Neural cell (in vitro differentiated cells): Measurements from ENCODE around the gene KLHDC1. TPM values are rescaled to one million over a fixed set of nuclear protein-coding genes. Genes with fewer than 3 reads are reported as not detected.

ENCODE experiments used
- H2AFZ ChIP-seq: fragments of 200-600, 300-800 bp; sonication (generic), shearing (Covaris generic); 2 replicates; pipeline ENCODE4 v1.6.0; 2014; ENCODE audit warnings: low read depth, mild to moderate bottlenecking, antibody characterized with exemption, low read length, moderate library complexity
- H3F3A ChIP-seq: fragments of 200-600 bp; shearing (Covaris generic); 2 replicates; pipeline ENCODE4 v1.6.1; 2016; ENCODE audit warnings: mild to moderate bottlenecking, moderate library complexity, mixed read lengths, antibody characterized with exemption, low read length; ENCODE audit not compliant: insufficient read depth, poor library complexity, severe bottlenecking
- H3K27ac ChIP-seq: fragments of 200-600, 300-800 bp; sonication (generic), shearing (Covaris generic); 2 replicates; pipeline ENCODE4 v1.5.1; 2014; ENCODE audit warnings: mild to moderate bottlenecking, low read length, moderate library complexity
- H3K27me3 ChIP-seq: fragments of 300-800, 200-600 bp; sonication (generic), shearing (Covaris generic); 2 replicates; pipeline ENCODE4 v1.6.0; 2014; ENCODE audit warnings: mild to moderate bottlenecking, low read depth, low read length, moderate library complexity; ENCODE audit not compliant: insufficient read depth
- H3K36me3 ChIP-seq: fragments of 300-800, 200-600 bp; sonication (generic), shearing (Covaris generic); 2 replicates; pipeline ENCODE4 v1.5.1; 2014; ENCODE audit warnings: mild to moderate bottlenecking, antibody characterized with exemption, low read length, moderate library complexity; ENCODE audit not compliant: insufficient read depth
- H3K4me2 ChIP-seq: fragments of 300-800, 200-600 bp; sonication (generic), shearing (Covaris generic); 2 replicates; pipeline ENCODE4 v1.6.0; 2014; ENCODE audit warnings: mild to moderate bottlenecking, low read length
- H3K4me3 ChIP-seq: fragments of 300-800, 200-600 bp; sonication (generic), shearing (Covaris generic); 2 replicates; pipeline ENCODE4 v1.5.1; 2014; ENCODE audit warnings: mild to moderate bottlenecking, low read length, moderate library complexity
- H3K79me2 ChIP-seq: fragments of 200-600 bp; shearing (Covaris generic); replicated peaks from 2 replicates; pipeline ENCODE4 v1.6.0; 2014; ENCODE audit warnings: mild to moderate bottlenecking, low read length, moderate library complexity; ENCODE audit not compliant: insufficient read depth
- H3K9ac ChIP-seq: fragments of 300-800, 200-600 bp; sonication (generic), shearing (Covaris generic); 2 replicates; pipeline ENCODE4 v1.6.1; 2016; ENCODE audit warnings: mild to moderate bottlenecking, low read length, mixed read lengths
- H3K9me2 ChIP-seq: fragments of 200-600 bp; shearing (Covaris generic); 2 replicates; pipeline ENCODE4 v1.6.1; 2016; ENCODE audit warnings: mild to moderate bottlenecking, low read length, mixed read lengths; ENCODE audit not compliant: insufficient read depth
- H3K9me3 ChIP-seq: fragments of 200-600, 300-800 bp; sonication (generic), shearing (Covaris generic); 2 replicates; pipeline ENCODE4 v1.6.1; 2016; ENCODE audit warnings: mild to moderate bottlenecking, mixed run types, low read length, moderate library complexity, mixed read lengths
- H4K20me1 ChIP-seq: fragments of 200-600 bp; shearing (Covaris generic); 2 replicates; pipeline ENCODE4 v1.6.1; 2016; ENCODE audit warnings: mild to moderate bottlenecking, mixed run types; ENCODE audit not compliant: insufficient read depth
- EP300 ChIP-seq: fragments of 450-650 bp; conservative IDR thresholded peaks from 2 replicates; pipeline ENCODE4 v1.6.1; 2014; ENCODE audit warnings: antibody characterized with exemption, mild to moderate bottlenecking, moderate library complexity; ENCODE audit not compliant: poor library complexity, severe bottlenecking
- EZH2 ChIP-seq: fragments of 200-600, 300-800 bp; shearing (Covaris generic), sonication (generic); IDR thresholded peaks from 2 replicates; pipeline ENCODE4 v1.6.1; 2014; ENCODE audit warnings: antibody characterized with exemption, low read length, borderline replicate concordance, mild to moderate bottlenecking; ENCODE audit not compliant: insufficient read depth, poor library complexity, severe bottlenecking
- MXI1 ChIP-seq: fragments of 450-650 bp; conservative IDR thresholded peaks from 2 replicates; pipeline ENCODE4 v1.6.1; 2014; ENCODE audit warnings: antibody characterized with exemption, mild to moderate bottlenecking; ENCODE audit not compliant: poor library complexity, severe bottlenecking
- POLR2AphosphoS5 ChIP-seq: IDR thresholded peaks from 2 replicates; pipeline ENCODE4 v1.6.1; 2012
- RAD21 ChIP-seq: fragments of 450-650 bp; conservative IDR thresholded peaks from 2 replicates; pipeline ENCODE4 v1.6.1; 2014; ENCODE audit warnings: antibody characterized with exemption, mild to moderate bottlenecking, moderate library complexity
- SMC3 ChIP-seq: fragments of 450-650 bp; conservative IDR thresholded peaks from 2 replicates; pipeline ENCODE4 v1.6.1; 2014; ENCODE audit warnings: antibody characterized with exemption, mild to moderate bottlenecking, moderate library complexity; ENCODE audit not compliant: poor library complexity
- TAF1 ChIP-seq: IDR thresholded peaks from 2 replicates; pipeline ENCODE4 v1.6.1; 2012; ENCODE audit warnings: low read depth
- polyA plus RNA-seq: library from polyadenylated mRNA; depleted of rRNA; stranded (reverse); fragments of >200 nt; gene quantifications from 2 replicates; pipeline ENCODE4 v1.2.3, GENCODE V29; 2014
- TF ChIP-seq, protein P1 (sequence below): IDR thresholded peaks from 2 replicates; pipeline ENCODE4 v1.6.1; 2012; ENCODE audit warnings: borderline replicate concordance
- TF ChIP-seq, protein P2 (sequence below): fragments of 450-650 bp; IDR thresholded peaks from 2 replicates; pipeline ENCODE4 v1.5.1; 2014; ENCODE audit warnings: antibody characterized with exemption, mild to moderate bottlenecking, moderate library complexity; ENCODE audit not compliant: poor library complexity, severe bottlenecking

Gene KLHDC1
- polyA plus RNA-seq, 1 donor from 2014 or later, result 6.5 TPM

DNA sequence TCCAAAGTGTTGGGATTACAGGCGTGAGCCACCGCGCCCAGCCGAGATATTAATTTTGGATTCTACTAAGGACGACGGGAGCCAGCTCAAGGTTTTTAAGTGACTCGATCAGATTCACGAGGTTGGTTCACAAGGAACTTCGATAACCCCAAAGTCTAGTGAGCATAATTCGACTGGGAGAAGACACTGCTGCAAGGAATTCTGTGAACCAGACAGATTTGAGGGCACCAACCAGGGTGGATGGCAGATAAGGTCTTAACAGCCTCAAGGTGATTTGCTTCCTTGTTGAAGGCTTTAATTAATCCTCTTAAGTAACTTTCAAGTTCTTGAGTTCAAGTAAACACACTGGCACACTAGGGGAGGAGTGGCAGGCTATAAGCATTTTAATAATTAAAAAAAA is 73.9 kb downstream of the KLHDC1 start:
- no peaks in the 10 kb centered on the region for H3K9me3 ChIP-seq
- H2AFZ ChIP-seq, result peak overlapping the region; percentile 96
- H3K4me2 ChIP-seq, result peak overlapping the region; percentile 86
- H3K79me2 ChIP-seq, result peaks cover 26% of the 10 kb centered on the region
- no peaks in the 10 kb centered on the region for H3K36me3 ChIP-seq
- no peaks in the 10 kb centered on the region for H3K27me3 ChIP-seq
- no peaks in the 10 kb centered on the region for H3K9me2 ChIP-seq
- peak overlapping the region; percentile 96 for H3K9ac ChIP-seq
- TF ChIP-seq EP300, result no peak
- no peaks in the 10 kb centered on the region for H3F3A ChIP-seq
- H4K20me1 ChIP-seq, result peaks cover 5% of the 10 kb centered on the region
- H3K4me3 ChIP-seq, result peak overlapping the region; percentile 84
- peak overlapping the region; percentile 98 for H3K27ac ChIP-seq

DNA sequence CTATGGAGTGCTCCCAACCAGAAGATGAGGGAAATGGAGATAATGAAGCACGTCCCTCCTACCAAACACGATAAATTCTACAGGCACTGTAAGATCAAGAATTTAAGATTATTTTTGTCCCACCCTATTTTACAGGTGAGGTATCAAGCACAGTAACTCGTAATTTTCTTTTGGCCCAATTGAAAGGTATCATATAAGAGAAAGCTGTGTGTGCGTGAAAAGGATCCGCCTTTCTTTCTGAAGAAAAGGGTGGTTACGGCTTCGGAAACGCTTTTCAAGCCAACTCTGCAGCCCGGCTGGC is 74.3 kb downstream of the KLHDC1 start:
- Histone ChIP-seq H3K79me2 (peaks cover 30% of the 10 kb centered on the region), H3K36me3 (no peaks in the 10 kb centered on the region), H3K4me3 (peak overlapping the region; percentile 84), H3K27ac (peak overlapping the region; percentile 98), H4K20me1 (peaks cover 5% of the 10 kb centered on the region), H3F3A (no peaks in the 10 kb centered on the region), H2AFZ (peak overlapping the region; percentile 96), H3K9ac (peak overlapping the region; percentile 96), H3K9me3 (no peaks in the 10 kb centered on the region), H3K27me3 (no peaks in the 10 kb centered on the region), H3K4me2 (peak overlapping the region; percentile 86), H3K9me2 (no peaks in the 10 kb centered on the region)
- TF ChIP-seq, protein P1, sequence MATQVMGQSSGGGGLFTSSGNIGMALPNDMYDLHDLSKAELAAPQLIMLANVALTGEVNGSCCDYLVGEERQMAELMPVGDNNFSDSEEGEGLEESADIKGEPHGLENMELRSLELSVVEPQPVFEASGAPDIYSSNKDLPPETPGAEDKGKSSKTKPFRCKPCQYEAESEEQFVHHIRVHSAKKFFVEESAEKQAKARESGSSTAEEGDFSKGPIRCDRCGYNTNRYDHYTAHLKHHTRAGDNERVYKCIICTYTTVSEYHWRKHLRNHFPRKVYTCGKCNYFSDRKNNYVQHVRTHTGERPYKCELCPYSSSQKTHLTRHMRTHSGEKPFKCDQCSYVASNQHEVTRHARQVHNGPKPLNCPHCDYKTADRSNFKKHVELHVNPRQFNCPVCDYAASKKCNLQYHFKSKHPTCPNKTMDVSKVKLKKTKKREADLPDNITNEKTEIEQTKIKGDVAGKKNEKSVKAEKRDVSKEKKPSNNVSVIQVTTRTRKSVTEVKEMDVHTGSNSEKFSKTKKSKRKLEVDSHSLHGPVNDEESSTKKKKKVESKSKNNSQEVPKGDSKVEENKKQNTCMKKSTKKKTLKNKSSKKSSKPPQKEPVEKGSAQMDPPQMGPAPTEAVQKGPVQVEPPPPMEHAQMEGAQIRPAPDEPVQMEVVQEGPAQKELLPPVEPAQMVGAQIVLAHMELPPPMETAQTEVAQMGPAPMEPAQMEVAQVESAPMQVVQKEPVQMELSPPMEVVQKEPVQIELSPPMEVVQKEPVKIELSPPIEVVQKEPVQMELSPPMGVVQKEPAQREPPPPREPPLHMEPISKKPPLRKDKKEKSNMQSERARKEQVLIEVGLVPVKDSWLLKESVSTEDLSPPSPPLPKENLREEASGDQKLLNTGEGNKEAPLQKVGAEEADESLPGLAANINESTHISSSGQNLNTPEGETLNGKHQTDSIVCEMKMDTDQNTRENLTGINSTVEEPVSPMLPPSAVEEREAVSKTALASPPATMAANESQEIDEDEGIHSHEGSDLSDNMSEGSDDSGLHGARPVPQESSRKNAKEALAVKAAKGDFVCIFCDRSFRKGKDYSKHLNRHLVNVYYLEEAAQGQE, result peak; percentile 41
- no peak for TF ChIP-seq EZH2
- no peak for TF ChIP-seq RAD21
- no peak for TF ChIP-seq POLR2AphosphoS5
- no peak for TF ChIP-seq MXI1

DNA sequence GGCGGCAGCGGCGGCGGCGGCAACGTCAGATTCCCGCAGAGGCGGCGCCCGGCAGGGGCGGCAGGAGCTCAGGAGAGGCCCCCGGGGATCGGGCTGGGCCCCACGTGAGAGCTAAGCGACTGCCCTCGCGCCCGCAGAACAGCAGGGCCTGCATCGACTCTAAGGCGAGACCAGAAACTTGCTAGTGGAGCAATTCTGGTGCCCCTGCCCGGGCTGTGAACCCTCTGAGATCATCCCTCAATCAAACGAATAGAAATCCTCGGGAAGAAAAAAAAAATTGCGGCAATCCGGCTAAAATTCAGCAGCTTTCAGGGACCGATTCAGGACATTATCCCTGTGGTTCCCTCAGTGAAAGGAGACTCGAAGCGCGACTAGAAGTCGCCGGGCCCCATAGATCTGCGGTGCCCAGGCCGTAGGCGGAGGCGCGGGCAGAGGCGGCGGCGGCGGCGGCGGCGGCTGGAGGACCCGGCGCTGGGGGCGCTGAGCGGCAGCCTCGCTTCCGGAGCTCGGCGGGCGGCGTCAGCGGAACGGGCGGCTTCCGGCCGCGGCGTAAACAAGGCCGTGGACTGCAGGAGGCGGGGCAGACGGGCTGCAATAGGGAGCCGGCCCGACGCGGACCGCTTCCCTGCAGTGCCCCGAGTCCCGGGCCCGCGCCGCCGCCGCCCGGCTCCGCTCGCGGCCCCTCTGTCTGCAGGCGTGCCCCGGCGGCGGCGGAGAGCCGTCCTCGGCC is 74.8 kb downstream of the KLHDC1 start, which contains the start of gene KLHDC2:
TSS of gene KLHDC2 (plus strand) at position 583 of the 730 bp plus-strand sequence. CDS start 316 bp downstream, outside the sequence.
- TF ChIP-seq RAD21, result peak; percentile 39
- TF ChIP-seq POLR2AphosphoS5, result peak; percentile 89
- peak; percentile 51 for TF ChIP-seq MXI1
- TF ChIP-seq, protein P2, sequence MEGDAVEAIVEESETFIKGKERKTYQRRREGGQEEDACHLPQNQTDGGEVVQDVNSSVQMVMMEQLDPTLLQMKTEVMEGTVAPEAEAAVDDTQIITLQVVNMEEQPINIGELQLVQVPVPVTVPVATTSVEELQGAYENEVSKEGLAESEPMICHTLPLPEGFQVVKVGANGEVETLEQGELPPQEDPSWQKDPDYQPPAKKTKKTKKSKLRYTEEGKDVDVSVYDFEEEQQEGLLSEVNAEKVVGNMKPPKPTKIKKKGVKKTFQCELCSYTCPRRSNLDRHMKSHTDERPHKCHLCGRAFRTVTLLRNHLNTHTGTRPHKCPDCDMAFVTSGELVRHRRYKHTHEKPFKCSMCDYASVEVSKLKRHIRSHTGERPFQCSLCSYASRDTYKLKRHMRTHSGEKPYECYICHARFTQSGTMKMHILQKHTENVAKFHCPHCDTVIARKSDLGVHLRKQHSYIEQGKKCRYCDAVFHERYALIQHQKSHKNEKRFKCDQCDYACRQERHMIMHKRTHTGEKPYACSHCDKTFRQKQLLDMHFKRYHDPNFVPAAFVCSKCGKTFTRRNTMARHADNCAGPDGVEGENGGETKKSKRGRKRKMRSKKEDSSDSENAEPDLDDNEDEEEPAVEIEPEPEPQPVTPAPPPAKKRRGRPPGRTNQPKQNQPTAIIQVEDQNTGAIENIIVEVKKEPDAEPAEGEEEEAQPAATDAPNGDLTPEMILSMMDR, result peak; percentile 88
- TF ChIP-seq EZH2, result no peak
- peak; percentile 47 for TF ChIP-seq EP300
- TF ChIP-seq, protein P1, result peak; percentile 9
- TF ChIP-seq TAF1, result peak; percentile 55
- peak; percentile 57 for TF ChIP-seq SMC3
- peak within 1 kb of the TSS; percentile 96 for H3K9ac ChIP-seq

More for the DNA sequence above, 74.8 kb downstream of the KLHDC1 start, which contains the start of gene KLHDC2:
- no peaks in the 10 kb centered on the region for H3K9me3 ChIP-seq
- H3K4me3 ChIP-seq, result peak within 1 kb of the TSS; percentile 84
- no peaks in the 10 kb centered on the region for H3F3A ChIP-seq
- H3K9me2 ChIP-seq, result no peaks in the 10 kb centered on the region
- peak within 1 kb of the TSS; percentile 98 for H3K27ac ChIP-seq
- H4K20me1 ChIP-seq, result peaks cover 5% of the 10 kb centered on the region
- H3K36me3 ChIP-seq, result no peaks in the 10 kb centered on the region
- peaks cover 34% of the 10 kb centered on the region for H3K79me2 ChIP-seq
- H2AFZ ChIP-seq, result peak within 1 kb of the TSS; percentile 96
- H3K27me3 ChIP-seq, result no peaks in the 10 kb centered on the region
- H3K4me2 ChIP-seq, result peak within 1 kb of the TSS; percentile 100
